HepG2 (cell line): ENCODE results near the gene SAMD10. TPM values are rescaled to one million over a fixed set of nuclear protein-coding genes. Genes with fewer than 3 reads are reported as not detected.

Experiments
- EP300 ChIP-seq, 3 experiments: sonication (generic) in 1 of 3; formaldehyde crosslinking in 1 of 3; IDR thresholded peaks; 2 replicates each; pipeline versions ENCODE4 v1.5.1 to v1.6.1; 2011 to 2020; ENCODE audit warnings: low read depth in 2 of 3, low read length in 2 of 3, borderline replicate concordance in 1 of 3, improper control_type of control experiment in 1 of 3, mild to moderate bottlenecking in 1 of 3, missing genetic modification reagents in 1 of 3, moderate library complexity in 1 of 3
- ERF ChIP-seq: IDR thresholded peaks from 2 replicates; pipeline ENCODE4 v1.6.1; 2018; ENCODE audit warnings: missing biosample characterization, missing genetic modification reagents
- FUBP1 ChIP-seq: sonication (generic); formaldehyde crosslinking; IDR thresholded peaks from 2 replicates; pipeline ENCODE4 v1.5.1; 2020; ENCODE audit warnings: missing genetic modification reagents, mild to moderate bottlenecking, borderline replicate concordance
- HNF1B ChIP-seq: sonication (generic); formaldehyde crosslinking; IDR thresholded peaks from 2 replicates; pipeline ENCODE4 v1.5.1; 2020; ENCODE audit warnings: mild to moderate bottlenecking, moderate library complexity, missing genetic modification reagents
- MAFF ChIP-seq: IDR thresholded peaks from 2 replicates; pipeline ENCODE4 v1.6.1; 2011; ENCODE audit warnings: low read depth, low read length, improper control_type of control experiment
- NONO ChIP-seq, 2 experiments: fragments of 450-650 bp in 1 of 2; sonication (generic) in 1 of 2; formaldehyde crosslinking in 1 of 2; IDR thresholded peaks in 1 of 2; conservative IDR thresholded peaks in 1 of 2; 2 replicates each; pipeline versions ENCODE4 v1.6.1 to v1.8.0; 2017 to 2022; ENCODE audit warnings: mild to moderate bottlenecking in 1 of 2, missing genetic modification reagents in 1 of 2, moderate library complexity in 1 of 2
- PTBP1 ChIP-seq: fragments of 200-400 bp; formaldehyde crosslinking; IDR thresholded peaks from 2 replicates; pipeline ENCODE4 v1.6.1; 2018; ENCODE audit warnings: low read length, low read depth; ENCODE audit not compliant: poor library complexity, severe bottlenecking
- RFX5 ChIP-seq: IDR thresholded peaks from 2 replicates; pipeline ENCODE4 v1.6.1; 2011; ENCODE audit warnings: low read depth, low read length, improper control_type of control experiment
- TRAFD1 ChIP-seq: sonication (generic); formaldehyde crosslinking; IDR thresholded peaks from 2 replicates; pipeline ENCODE4 v1.5.1; 2020; ENCODE audit warnings: missing genetic modification reagents, mild to moderate bottlenecking, borderline replicate concordance
- ZFY ChIP-seq: sonication (generic); formaldehyde crosslinking; IDR thresholded peaks from 2 replicates; pipeline ENCODE4 v1.4.0; 2020; ENCODE audit warnings: missing genetic modification reagents
- ZNF552 ChIP-seq: sonication (generic); formaldehyde crosslinking; IDR thresholded peaks from 2 replicates; pipeline ENCODE4 v1.9.0; 2022; ENCODE audit warnings: missing genetic modification reagents, mild to moderate bottlenecking, borderline replicate concordance
- ZNF589 ChIP-seq: sonication (generic); formaldehyde crosslinking; conservative IDR thresholded peaks from 2 replicates; pipeline ENCODE4 v1.8.0; 2022; ENCODE audit warnings: mild to moderate bottlenecking, moderate library complexity, missing genetic modification reagents
- ZNF781 ChIP-seq: sonication (generic); formaldehyde crosslinking; IDR thresholded peaks from 2 replicates; pipeline ENCODE4 v1.5.1; 2020; ENCODE audit warnings: borderline replicate concordance, mild to moderate bottlenecking, missing genetic modification reagents; ENCODE audit errors: not compliant biosample characterization
- polyA plus RNA-seq, 8 experiments: library from polyadenylated mRNA; depleted of rRNA in 3 of 8; stranded (reverse) in 7 of 8; unstranded in 1 of 8; fragments of >200 nt; fragmentation: Illumina TruSeq in 4 of 8; extraction: Trizol in 4 of 8; gene quantifications; 2 replicates each; pipeline versions ENCODE4 v1.2.1 to v1.2.3, GENCODE V29; 2011 to 2016; ENCODE audit warnings: low read depth in 4 of 8, missing spikeins in 1 of 8, mixed read lengths in 1 of 8; ENCODE audit not compliant: insufficient read depth in 1 of 8
- total RNA-seq, 5 experiments: library from RNA; depleted of rRNA; stranded (reverse); fragments of >200 nt; fragmentation: Illumina TruSeq; extraction: Trizol; gene quantifications; 2 replicates each; pipeline ENCODE4 v1.2.3, GENCODE V29; 2016; ENCODE audit warnings: low read depth in 1 of 5
- TF ChIP-seq, protein P1 (sequence below): sonication (generic); formaldehyde crosslinking; IDR thresholded peaks from 2 replicates; pipeline ENCODE4 v1.4.0; 2020; ENCODE audit warnings: mild to moderate bottlenecking, missing genetic modification reagents, borderline replicate concordance
- TF ChIP-seq, protein P2 (sequence below): sonication (generic); formaldehyde crosslinking; IDR thresholded peaks from 2 replicates; pipeline ENCODE4 v1.4.0; 2020; ENCODE audit warnings: missing genetic modification reagents

SAMD10 gene
- total and polyA plus RNA-seq, 2 of the 13 experiments (the other 11 are each of a cell fraction or from before 2014, with no cell fraction given): 6.1 to 11.0 TPM

- 0 out of 2 replicates have a peak, but pooled peaks have one; percentile 9 for TF ChIP-seq FUBP1 (CRISPR knock-in tag)
- no peak for TF ChIP-seq NONO (IDR thresholded peaks at IDR 0.05)
- TF ChIP-seq NONO (CRISPR knock-in tag; conservative IDR thresholded peaks at IDR 0.05): peak; percentile 48
- TF ChIP-seq PTBP1: no peak
- TF ChIP-seq TRAFD1: no peak
- no peak for TF ChIP-seq MAFF
- TF ChIP-seq ZFY (CRISPR knock-in tag): peak; percentile 31; the same call in 1 of the 2 replicates
- TF ChIP-seq, protein P1, sequence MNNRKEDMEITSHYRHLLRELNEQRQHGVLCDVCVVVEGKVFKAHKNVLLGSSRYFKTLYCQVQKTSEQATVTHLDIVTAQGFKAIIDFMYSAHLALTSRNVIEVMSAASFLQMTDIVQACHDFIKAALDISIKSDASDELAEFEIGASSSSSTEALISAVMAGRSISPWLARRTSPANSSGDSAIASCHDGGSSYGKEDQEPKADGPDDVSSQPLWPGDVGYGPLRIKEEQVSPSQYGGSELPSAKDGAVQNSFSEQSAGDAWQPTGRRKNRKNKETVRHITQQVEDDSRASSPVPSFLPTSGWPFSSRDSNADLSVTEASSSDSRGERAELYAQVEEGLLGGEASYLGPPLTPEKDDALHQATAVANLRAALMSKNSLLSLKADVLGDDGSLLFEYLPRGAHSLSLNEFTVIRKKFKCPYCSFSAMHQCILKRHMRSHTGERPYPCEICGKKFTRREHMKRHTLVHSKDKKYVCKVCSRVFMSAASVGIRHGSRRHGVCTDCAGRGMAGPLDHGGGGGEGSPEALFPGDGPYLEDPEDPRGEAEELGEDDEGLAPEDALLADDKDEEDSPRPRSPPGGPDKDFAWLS (CRISPR knock-in tag): no peak
- no peak for TF ChIP-seq ZNF552
- TF ChIP-seq EP300 (IDR thresholded peaks at IDR 0.05; ENCODE audit: low read depth in 2 of 2, low read length in 2 of 2): no peak
- no peak for TF ChIP-seq EP300 (CRISPR knock-in tag; IDR thresholded peaks at IDR 0.05; ENCODE audit: borderline replicate concordance)
- TF ChIP-seq HNF1B (CRISPR knock-in tag): peak; percentile 42; the same call in 1 of the 2 replicates
- TF ChIP-seq, protein P2, sequence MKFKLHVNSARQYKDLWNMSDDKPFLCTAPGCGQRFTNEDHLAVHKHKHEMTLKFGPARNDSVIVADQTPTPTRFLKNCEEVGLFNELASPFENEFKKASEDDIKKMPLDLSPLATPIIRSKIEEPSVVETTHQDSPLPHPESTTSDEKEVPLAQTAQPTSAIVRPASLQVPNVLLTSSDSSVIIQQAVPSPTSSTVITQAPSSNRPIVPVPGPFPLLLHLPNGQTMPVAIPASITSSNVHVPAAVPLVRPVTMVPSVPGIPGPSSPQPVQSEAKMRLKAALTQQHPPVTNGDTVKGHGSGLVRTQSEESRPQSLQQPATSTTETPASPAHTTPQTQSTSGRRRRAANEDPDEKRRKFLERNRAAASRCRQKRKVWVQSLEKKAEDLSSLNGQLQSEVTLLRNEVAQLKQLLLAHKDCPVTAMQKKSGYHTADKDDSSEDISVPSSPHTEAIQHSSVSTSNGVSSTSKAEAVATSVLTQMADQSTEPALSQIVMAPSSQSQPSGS (CRISPR knock-in tag): 0 out of 2 replicates have a peak, but pooled peaks have one; percentile 12
- no peak for TF ChIP-seq RFX5
- TF ChIP-seq ZNF781 (CRISPR knock-in tag): no peak
- 0 out of 2 replicates have a peak, but pooled peaks have one; percentile 9 for TF ChIP-seq ERF (CRISPR knock-in tag)
- 0 out of 2 replicates have a peak, but pooled peaks have one; percentile 48 for TF ChIP-seq ZNF589 (CRISPR knock-in tag)
Observed at GRCh38 chr20:63979557-63980316, at the start of gene SAMD10 (continued).
